Measurements from ENCODE around the gene SCYL1.
"Not testable (repeated sequence)": the region's sequence is repeated elsewhere in the genome, so short reads cannot be mapped to it uniquely, and the experiment has no call there.

The SCYL1 gene

DNA sequence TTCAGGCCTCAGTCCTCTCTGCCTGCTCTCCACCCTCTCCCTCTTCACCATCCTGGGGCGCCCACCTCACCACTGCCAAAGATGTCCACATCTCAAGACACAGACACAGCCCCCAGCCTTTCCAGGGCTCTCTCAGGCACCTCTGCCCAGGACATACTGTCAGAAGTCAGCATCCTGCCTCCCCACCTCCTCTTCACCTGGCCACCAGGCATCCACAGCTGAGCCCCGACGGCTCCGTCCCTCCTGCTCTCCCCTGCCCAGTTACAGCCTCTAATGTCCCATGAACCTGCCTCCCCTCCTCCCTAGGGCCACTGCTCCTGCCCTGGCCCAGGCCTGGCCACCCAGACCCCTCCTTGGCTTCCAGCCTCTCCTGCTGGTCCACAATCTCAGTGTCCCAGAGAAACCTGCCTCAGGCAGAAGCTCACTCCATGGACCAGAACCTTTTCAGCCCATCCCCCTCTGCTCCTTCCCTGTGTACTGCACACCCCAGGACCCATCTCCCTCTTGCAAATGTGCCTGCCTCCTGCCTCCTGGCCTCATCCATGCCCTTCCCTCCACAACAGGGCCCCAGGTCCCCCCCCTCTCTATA is 30.1 kb downstream of the SCYL1 start:
- DNase-seq (ENCODE audit: low read depth): no peak

DNA sequence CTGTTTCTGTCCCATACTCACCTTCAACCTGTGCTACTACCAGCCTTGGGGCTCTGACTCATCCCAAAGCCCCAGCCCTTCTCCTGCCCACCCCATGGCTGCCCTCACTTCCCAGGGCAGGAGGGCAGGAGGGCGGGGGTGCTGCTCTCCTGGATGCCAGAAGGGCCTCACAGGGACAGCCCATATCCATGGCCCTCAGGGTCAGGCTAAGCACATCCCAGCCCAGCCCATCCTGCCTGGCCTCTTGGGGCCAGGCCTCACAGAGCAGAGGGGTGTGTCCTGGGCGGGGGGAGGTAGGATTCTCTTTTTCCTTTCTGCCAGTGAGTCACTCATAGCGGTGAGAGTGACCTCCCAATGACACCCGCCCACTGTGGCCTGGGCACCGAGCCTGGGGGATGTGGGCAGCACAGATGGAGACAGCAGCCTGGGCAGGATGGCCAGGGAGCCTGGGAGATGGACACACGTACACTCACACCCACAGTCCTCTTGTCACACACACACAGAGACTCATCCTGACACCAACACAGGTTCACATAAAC is 30.9 kb downstream of the SCYL1 start:
- DNase-seq (ENCODE audit: low read depth): no peak

DNA sequence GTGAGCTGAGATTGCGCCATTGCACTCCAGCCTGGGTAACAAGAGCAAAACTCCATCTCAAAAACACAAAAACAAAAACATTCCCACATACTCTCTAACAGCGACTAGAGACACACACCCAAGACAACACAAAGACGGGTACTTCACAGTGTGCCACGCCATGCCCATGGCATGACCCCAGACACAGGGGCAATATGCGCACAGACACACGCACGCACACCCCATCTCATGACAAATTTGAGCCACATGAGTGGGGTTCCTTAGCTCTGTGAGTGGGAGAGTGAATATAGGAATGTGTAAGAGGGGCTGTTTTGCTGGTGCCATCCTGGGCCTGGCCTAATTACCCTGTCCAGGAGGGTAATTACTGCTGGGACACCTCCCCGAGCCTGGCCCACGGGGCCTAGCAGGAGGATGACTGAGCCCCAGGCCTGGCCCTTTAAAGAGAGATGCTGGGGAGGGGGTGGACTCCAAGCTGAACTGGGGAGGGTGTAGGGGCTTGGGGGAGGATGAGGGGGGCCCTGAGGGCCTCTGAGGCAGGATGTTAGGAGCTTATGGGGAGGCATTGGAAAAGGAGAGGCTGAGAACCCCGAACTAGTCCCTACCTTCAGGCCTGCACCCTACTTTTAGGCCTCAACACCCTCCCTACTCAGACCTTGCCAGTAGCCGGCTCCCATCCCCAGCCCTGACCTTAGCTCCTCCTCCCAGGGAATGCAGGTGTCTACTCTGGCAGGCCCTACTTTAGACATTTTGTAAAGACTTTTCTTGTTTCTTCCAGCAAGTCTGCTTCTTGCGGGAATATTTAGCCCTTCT is 31.8 kb downstream of the SCYL1 start:
- no peak for DNase-seq (ENCODE audit: low read depth)

DNA sequence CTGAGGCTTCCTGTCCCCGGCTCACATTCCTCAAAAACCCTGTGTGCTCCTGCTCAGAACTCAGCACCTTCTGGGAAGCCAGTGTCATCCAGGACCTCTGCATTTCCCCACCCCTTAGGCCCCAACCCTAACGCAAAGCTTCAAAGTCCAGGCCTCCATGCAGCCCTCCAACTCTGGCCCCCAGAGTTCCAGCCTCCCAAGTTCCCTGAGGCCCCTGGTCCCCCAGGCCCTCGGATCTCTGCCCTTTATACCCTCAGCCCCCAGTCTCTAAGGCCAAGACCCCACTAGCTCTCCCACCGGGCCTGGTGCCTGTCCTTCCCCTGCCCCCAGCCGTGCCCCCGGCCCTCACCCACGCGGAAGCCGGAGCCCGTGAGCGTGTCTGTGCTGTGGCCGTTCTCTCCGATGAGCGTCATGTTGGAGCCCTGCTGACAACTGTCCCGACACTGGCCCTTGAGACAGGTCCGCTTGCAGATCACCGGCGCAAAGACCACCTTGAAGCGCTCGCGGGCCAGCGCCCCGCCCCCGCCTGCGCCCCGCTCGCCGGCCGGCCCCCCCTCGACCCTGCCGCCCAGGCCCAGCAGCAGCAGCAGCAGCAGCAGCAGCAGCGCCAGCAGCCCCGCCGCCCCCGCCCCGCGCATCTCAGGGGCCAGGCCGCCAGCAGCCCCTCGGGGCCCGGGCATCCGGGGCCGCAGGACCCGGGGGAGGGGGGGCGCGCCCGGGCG is 32.6 kb downstream of the SCYL1 start:
- no peak for DNase-seq (ENCODE audit: low read depth)

DNA sequence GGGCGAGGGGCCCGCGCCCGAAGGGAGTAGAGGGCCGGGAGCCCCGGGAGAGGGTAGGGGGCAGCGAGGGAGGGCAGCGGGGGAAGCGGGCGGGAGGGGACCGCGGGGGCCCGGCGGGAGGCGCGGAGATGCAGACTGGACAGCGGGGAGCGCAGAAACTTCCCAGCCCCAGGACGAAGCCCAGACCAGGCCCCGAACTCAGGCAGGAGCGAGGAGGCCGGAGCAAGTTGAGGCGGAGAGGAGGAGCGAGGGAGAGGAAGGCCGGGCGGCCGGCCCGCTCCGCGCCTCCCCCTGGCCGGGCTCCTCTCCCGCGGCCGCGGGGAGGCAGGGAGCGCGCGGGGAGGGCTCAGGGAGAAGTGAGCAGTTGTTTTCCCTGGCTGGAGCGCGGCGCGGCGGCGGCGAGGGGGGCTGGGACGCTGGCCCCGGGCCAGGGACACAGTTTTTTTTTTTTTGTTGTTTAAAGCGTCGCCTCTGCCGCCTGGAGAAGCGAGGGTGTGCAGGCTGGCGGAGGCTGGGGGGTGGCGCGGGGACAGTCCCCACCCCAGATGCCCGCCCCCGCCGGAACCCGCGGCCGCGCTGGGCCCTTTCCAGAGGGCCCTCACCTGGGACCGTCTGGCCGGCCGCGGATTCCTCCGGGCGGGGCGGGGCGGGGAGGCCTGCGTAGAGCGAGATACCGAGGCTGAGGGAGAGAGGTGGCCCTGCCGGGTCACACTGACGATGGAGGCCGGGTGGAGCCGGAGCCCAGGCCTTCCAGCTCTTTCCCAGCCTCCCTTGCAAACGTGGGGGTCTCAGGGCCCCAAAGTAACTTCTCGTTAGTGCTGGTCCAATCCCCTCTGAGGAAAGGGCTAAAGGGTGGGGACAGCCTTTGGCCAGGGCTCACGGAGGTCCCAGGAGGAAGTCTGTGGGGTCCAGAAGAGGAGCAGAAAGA is 33.4 kb downstream of the SCYL1 start, which contains the start of gene LTBP3:
LTBP3 (minus strand) TSS at position 358 of the 928 bp plus-strand sequence. CDS start 400 bp downstream, outside the sequence.
- no peak for DNase-seq (ENCODE audit: low read depth)

DNA sequence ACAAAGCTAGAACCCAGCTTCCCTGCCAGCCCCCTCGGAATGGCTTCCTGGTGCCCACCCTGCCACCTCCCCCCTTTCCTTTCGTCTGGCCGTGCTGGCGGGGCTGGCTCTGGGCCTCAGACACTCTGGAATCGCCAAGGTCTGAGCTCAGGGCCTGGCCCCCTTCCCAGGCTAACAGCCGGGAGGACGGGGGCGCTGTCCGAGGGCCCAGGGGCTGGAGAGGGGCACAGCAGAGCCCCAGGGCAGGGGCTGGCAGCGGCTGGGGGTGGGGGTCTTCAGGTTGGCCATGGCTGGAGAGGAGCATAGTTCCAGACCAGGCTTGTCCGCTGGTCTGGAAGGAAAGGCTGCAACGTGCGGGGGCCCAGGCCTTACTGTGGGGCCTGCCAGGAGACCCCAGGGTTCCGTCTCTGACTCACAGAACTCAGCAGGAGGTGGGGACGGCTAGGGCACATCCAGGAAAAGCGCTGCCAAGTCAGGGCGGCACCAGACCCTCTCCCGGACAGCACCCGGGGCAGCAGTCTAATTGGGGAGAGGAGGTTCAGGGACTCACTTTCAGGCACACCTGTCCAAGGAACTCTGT is 34.1 kb downstream of the SCYL1 start:
- DNase-seq (ENCODE audit: low read depth): no peak

DNA sequence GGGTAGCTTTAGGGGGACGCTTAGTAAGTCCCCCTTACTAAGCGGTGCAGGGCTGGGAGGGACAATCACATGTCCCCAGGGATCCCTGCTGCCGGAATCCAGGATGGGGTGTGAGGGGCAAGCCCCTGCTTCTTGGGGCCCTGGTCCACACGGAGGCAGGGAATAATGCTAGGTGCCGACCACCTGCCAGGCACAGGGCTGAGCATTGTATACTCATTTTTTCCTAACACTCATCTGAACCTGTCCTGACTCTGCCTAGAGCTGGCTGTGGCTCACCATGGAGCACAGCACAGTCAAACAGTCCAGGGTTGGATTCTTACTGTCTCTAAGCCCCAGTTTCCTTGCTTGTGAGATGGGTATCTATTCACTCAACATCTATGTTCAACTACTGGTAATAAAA is 34.7 kb downstream of the SCYL1 start:
- no peak for DNase-seq (ENCODE audit: low read depth)

DNA sequence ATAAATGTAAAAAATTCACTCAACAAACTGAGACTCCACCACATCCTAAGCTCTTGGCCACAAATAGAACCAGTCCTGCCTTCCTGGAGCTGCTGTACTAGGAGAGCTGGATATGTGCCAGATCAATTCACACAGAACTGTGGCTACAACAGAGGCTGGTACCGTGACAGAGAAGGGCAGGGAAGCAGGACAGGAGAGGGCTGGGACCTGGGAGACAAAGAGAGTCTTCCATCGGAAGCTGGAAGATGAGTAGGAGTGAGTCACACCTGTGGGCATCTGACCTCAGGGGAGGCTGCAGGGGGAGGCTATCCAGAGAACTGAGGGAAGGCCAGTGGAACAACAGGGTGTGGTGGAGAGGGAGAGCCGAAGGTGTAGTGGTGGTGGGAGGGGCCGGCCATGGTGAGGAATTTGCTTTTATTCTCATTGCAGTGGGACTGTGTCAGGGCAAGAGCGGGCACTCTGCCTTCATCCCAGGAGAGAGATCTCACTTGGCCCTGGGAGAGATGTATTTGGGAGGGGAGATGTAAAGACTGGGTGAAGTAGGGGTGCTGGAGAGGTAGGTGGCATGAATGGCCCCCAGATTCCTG is 35.2 kb downstream of the SCYL1 start:
- DNase-seq (ENCODE audit: low read depth): no peak

DNA sequence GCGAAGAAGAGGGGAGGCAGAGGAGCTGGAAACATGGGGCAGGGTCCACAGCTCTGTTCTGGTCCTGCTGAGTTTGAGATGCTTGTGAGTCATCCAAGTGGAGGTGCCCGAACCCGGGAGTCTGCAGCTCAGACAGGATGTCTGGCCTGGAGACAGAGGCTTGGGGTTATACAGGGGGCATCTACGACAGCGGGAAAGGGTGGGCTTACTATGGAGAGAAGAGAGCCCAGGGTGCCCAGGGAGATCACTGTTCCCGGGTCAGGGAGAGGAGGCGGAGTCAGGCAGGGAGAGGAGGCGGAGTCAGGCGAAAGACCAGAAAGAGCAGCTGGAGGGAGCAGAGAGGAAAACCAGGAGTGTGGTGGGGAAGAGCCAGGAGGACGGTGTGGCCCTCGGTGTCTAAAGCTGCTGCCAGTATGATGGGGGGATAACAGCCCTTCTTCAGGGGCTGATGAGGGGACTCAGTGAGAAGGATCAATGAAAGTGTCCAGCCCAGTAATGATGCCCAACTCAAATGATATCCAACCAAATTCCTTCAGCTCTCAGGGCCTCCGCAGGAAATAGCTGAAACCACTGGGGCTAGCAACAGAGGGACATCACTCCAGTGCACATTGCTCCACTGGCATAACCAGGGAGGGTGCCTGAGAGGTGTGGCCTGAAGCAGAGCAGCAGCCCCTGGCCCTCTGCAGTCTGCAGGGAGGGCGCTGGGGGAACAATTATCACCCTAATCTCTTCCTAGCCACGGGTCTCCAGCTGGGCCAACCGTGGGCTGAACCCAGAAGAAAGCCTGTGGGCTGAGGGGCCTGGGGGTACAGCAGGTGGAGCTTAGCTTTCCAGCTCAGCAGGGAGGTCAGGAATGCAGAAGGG is 35.9 kb downstream of the SCYL1 start:
- no peak for DNase-seq (ENCODE audit: low read depth)

DNA sequence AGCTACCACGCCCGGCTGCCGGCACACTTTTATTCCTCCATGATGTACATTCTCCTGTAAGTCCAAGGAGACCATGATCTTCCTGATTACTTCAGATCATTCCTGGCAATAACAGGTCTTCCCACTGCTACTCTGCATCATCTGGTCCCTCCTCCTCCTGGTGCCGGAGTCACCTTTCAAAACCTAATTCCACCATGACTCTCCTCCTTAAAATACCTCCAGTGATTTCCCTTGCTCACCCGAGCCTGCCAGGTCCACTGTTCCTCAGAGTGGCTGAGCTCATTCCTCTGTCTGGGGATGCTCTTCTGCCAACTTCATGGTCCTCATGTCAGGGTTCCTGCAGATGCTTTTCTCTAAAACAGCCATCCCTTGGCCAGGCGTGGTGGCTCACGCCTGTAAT is 37.1 kb downstream of the SCYL1 start:
- DNase-seq (ENCODE audit: low read depth): no peak

DNA sequence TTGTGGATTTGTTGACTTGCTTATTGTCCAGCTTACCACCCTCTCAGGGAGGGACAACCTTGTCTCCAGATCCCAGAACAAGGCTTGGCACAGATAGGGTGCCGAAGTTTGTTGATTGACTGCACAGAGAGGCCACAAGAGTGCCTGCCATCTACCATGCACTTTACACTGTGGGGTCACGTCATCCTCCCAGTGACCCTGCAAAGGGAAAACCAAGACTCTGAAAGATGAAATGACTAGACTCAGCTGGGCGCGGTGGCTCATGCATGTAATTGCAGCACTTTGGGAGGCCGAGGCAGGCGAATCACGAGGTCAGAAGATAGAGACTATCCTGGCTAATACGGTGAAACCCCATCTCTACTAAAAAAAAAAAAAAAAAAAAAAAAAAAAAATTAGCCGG is 37.9 kb downstream of the SCYL1 start:
- no peak for DNase-seq (ENCODE audit: low read depth)

DNA sequence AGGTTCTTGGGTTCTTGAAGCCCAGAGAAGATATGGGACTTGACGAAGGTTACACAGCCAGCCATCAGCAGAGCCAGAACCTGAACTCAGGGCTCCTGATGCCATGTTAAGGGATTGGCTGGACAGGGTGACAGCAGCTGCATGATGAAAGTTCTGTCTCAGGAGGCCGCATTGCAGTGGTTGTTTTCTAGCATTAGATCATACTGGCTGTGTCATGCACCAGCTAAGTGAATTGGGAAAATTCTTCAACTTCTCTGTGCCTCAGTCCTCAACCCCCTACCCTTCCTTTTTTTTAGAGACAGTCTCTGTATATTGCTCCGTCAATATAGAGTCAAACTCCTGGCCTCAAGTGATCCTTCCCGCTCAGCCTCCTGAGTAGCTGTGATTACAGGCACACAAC is 38.7 kb downstream of the SCYL1 start:
- no peak for DNase-seq (ENCODE audit: low read depth)

DNA sequence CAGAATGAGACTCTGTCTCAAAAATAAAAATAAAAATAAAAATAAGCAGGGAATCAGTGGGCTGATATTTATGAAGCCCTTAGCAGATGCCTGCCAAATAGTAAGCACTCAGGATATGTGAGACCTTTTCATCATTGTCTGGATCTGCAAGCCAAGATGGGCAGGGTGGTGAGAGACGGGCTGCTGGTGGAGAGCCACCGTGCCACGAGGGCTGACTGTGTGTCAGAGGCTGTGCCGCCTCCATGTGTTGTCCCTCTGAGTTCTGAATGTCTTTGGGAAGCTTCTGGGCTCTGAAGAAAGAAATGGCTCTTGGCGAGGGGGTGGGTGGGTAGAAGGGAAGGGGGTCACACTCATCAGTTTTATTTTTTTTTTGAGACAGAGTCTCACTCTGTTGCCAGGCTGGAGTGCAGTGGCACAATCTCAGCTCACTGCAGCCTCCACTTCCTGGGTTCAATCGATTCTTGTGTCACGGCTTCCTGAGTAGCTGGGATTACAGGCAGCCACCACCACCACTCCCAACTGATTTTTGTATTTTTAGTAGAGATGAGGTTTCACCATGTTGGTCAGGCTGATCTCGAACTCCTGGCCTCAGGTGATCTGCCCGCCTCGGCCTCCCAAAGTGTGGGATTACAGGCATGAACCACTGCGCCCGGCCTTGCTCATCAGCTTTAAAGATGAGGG is 40.1 kb downstream of the SCYL1 start:
- not testable (repeated sequence) for DNase-seq (ENCODE audit: low read depth)

DNA sequence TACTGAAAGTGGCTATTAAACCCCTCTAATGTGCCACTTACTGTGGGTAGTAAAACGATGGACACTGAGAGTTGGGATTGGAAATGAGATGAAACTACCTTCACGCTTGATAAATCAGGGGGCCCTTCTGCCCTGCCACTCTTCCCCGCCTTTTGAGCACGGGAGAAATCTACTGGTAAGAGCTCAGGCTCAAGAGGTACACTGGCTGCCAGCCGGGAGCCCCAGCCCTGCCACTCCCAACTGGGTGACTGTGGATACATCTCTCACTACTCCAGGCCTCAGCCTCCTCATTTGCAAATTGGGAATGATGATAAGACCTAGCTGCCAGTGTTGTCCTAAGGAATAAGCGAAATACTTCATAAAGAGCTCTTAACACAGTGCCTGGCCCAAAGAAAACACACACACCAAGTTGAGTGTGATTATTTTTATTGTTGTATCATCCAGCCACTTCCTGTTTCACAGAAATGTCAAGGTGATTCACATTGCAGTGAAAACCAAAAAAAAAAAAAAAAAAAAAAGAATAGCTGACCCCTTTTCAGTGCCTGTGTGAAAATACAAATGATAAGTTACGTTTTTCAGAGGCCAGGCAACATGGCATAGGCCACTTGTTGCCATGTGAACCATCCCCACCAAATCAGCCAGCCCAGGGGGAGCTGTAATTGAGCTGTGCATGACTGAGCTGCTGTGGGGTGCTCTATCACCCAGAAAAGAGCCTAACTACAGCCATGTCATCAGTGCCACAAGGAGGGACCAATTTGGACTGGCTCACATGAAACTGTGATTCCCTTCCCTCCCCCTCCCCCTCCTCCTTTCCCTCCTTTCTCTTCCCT is 41.0 kb downstream of the SCYL1 start:
- no peak for DNase-seq (ENCODE audit: low read depth)

DNA sequence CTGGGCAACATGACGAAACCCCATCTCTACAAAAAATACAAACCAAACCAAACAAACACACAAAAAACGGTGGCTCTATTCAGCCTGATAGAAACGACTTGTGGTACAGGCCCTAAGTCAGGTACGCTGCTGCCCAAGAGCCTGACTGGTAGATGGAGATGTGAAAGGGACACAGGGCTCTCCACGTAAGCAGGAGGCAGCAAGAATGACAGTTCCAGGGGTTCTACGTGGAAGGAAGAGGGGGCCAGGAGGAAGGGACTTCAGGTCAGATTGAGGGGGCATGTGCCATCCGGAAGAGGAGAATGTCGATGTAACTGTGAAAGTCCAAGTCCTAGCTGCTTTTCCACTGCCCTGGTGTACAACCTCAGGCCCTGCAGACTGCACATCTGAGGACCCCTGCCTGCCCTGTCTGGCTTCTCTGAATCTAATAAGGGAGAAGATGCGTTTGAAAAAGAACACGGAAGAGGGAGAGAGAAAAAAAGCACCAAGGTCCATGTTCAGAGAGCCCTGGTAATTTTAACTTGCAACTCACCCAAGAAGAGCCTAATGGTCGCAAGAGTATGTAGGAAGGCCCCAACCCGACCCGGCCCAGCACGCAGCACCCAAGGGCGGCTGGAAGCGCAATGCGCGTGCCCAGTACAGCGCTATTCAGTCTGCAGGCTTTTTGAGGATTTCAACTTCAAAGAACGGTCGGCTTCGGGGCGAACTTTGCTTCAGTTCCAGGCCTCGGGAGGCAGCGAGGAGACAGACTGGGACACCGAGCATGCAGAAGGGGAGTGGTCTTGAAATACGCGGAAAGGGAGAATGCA is 44.5 kb downstream of the SCYL1 start:
- DNase-seq (ENCODE audit: low read depth): peak; percentile 37

DNA sequence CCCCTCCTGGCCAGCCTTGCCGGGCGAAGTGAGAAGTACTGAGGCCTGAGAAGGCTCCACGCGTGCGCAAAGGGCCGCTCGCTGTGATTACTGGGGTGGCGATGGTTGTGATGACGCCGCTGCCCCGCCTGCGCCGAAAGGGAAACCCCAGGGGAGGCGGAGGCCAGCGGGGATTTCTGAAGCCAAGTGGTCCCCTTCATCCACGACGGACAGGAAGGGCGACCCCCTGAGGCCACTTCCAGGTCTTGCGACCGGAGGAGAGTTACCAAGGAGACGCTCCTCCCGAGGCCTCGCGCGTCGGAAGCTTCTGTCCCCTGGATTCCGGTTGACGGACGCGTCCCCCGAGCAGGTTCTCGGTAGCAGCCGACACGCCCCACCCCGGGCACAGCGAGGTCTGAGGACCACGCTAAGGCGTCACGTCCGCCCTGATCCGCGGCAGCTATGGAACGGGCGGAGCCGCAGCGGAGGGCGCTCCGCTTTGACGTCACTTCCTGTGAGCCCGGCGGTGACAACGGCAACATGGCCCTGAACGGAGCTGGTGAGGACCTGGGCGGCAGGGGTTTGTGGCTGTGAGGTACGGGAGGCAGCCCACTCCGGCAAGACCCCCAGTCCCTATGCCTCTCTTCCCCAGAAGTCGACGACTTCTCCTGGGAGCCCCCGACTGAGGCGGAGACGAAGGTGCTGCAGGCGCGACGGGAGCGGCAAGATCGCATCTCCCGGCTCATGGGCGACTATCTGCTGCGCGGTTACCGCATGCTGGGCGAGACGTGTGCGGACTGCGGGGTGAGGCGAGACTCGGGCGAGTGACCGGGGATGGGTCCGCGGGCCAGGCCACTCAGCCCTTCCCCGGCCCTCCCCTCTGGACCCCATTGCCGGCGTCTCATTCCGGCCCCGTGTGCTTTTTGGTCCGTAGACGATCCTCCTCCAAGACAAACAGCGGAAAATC is 45.4 kb downstream of the SCYL1 start, which contains the start of gene ZNRD2:
ZNRD2 (plus strand) TSS at position 505 of the 946 bp plus-strand sequence; CDS start at position 520, 15 bp downstream.
- peak; percentile 93 for DNase-seq (ENCODE audit: low read depth)

Data from stimulated activated CD8-positive, alpha-beta memory T cell treated with anti-CD3 and anti-CD28 coated beads, Interleukin-15, amount 100 ng/mL, for 1 hour (primary cell).